RPMI8226 (cell line): ENCODE results near the gene OR52W1.

Experiments used
- DNase-seq: peaks from one replicate; pipeline ENCODE4 v3.0.0-alpha.2; 2015

Gene OR52W1

GRCh38 chr11:6199174-6199810, at the start of gene OR52W1:
TSS of gene OR52W1 (plus strand) at chr11:6199224. CDS start at chr11:6199224, 0 bp downstream.
- no peak for DNase-seq

GRCh38 chr11:6151117-6151516, 47.9 kb upstream of the OR52W1 start:
- DNase-seq: no peak

- no peak for DNase-seq
Observed at GRCh38 chr11:6152126-6152525, 46.9 kb upstream of the OR52W1 start.

GRCh38 chr11:6156628-6157359, 42.2 kb upstream of the OR52W1 start:
- peak; percentile 68 for DNase-seq

GRCh38 chr11:6170226-6170625, 28.8 kb upstream of the OR52W1 start, which contains the start of gene OR52B2:
TSS of gene OR52B2 (minus strand) at chr11:6170326. CDS start at chr11:6170326, 0 bp downstream.
- no peak for DNase-seq

GRCh38 chr11:6175440-6175839, 23.6 kb upstream of the OR52W1 start:
- no peak for DNase-seq

GRCh38 chr11:6191742-6192141, 7.3 kb upstream of the OR52W1 start:
- no peak for DNase-seq

GRCh38 chr11:6194065-6194581, 4.9 kb upstream of the OR52W1 start:
- DNase-seq: no peak

GRCh38 chr11:6196396-6196795, 2.6 kb upstream of the OR52W1 start:
- no peak for DNase-seq

- DNase-seq: no peak
Observed at GRCh38 chr11:6197466-6198200, 1.4 kb upstream of the OR52W1 start.

- DNase-seq: no peak
Observed at GRCh38 chr11:6200975-6201374, 2.0 kb downstream of the OR52W1 start.

- DNase-seq: no peak
Observed at GRCh38 chr11:6201481-6201880, 2.5 kb downstream of the OR52W1 start.

- no peak for DNase-seq
Observed at GRCh38 chr11:6202041-6202440, 3.0 kb downstream of the OR52W1 start.

- no peak for DNase-seq
Observed at GRCh38 chr11:6203327-6203726, 4.3 kb downstream of the OR52W1 start.

- no peak for DNase-seq
Observed at GRCh38 chr11:6204706-6205105, 5.7 kb downstream of the OR52W1 start.

- DNase-seq: no peak
Observed at GRCh38 chr11:6205366-6205765, 6.3 kb downstream of the OR52W1 start, which contains the start of gene C11orf42. TSS of gene C11orf42 (plus strand) at chr11:6205557. CDS start at chr11:6205616, 59 bp downstream.

- no peak for DNase-seq
Observed at GRCh38 chr11:6206456-6207180, 7.6 kb downstream of the OR52W1 start.

- DNase-seq: no peak
Observed at GRCh38 chr11:6209801-6210200, 10.8 kb downstream of the OR52W1 start.

- DNase-seq: no peak
Observed at GRCh38 chr11:6210274-6210955, 11.4 kb downstream of the OR52W1 start.

- DNase-seq: no peak
Observed at GRCh38 chr11:6214530-6214929, 15.5 kb downstream of the OR52W1 start.

GRCh38 chr11:6216501-6216900, 17.5 kb downstream of the OR52W1 start:
- DNase-seq: no peak

GRCh38 chr11:6217722-6218121, 18.7 kb downstream of the OR52W1 start:
- DNase-seq: no peak
